Neural cell (in vitro differentiated cells): ENCODE results near the gene LMNB1. TPM values are rescaled to one million over a fixed set of nuclear protein-coding genes. Genes with fewer than 3 reads are reported as not detected.

ENCODE experiments used
- H2AFZ ChIP-seq: fragments of 200-600, 300-800 bp; sonication (generic), shearing (Covaris generic); 2 replicates; pipeline ENCODE4 v1.6.0; 2014; ENCODE audit warnings: low read depth, mild to moderate bottlenecking, antibody characterized with exemption, low read length, moderate library complexity
- H3F3A ChIP-seq: fragments of 200-600 bp; shearing (Covaris generic); 2 replicates; pipeline ENCODE4 v1.6.1; 2016; ENCODE audit warnings: mild to moderate bottlenecking, moderate library complexity, mixed read lengths, antibody characterized with exemption, low read length; ENCODE audit not compliant: insufficient read depth, poor library complexity, severe bottlenecking
- H3K27ac ChIP-seq: fragments of 200-600, 300-800 bp; sonication (generic), shearing (Covaris generic); 2 replicates; pipeline ENCODE4 v1.5.1; 2014; ENCODE audit warnings: mild to moderate bottlenecking, low read length, moderate library complexity
- H3K27me3 ChIP-seq: fragments of 300-800, 200-600 bp; sonication (generic), shearing (Covaris generic); 2 replicates; pipeline ENCODE4 v1.6.0; 2014; ENCODE audit warnings: mild to moderate bottlenecking, low read depth, low read length, moderate library complexity; ENCODE audit not compliant: insufficient read depth
- H3K36me3 ChIP-seq: fragments of 300-800, 200-600 bp; sonication (generic), shearing (Covaris generic); 2 replicates; pipeline ENCODE4 v1.5.1; 2014; ENCODE audit warnings: mild to moderate bottlenecking, antibody characterized with exemption, low read length, moderate library complexity; ENCODE audit not compliant: insufficient read depth
- H3K4me2 ChIP-seq: fragments of 300-800, 200-600 bp; sonication (generic), shearing (Covaris generic); 2 replicates; pipeline ENCODE4 v1.6.0; 2014; ENCODE audit warnings: mild to moderate bottlenecking, low read length
- H3K4me3 ChIP-seq: fragments of 300-800, 200-600 bp; sonication (generic), shearing (Covaris generic); 2 replicates; pipeline ENCODE4 v1.5.1; 2014; ENCODE audit warnings: mild to moderate bottlenecking, low read length, moderate library complexity
- H3K79me2 ChIP-seq: fragments of 200-600 bp; shearing (Covaris generic); replicated peaks from 2 replicates; pipeline ENCODE4 v1.6.0; 2014; ENCODE audit warnings: mild to moderate bottlenecking, low read length, moderate library complexity; ENCODE audit not compliant: insufficient read depth
- H3K9ac ChIP-seq: fragments of 300-800, 200-600 bp; sonication (generic), shearing (Covaris generic); 2 replicates; pipeline ENCODE4 v1.6.1; 2016; ENCODE audit warnings: mild to moderate bottlenecking, low read length, mixed read lengths
- H3K9me2 ChIP-seq: fragments of 200-600 bp; shearing (Covaris generic); 2 replicates; pipeline ENCODE4 v1.6.1; 2016; ENCODE audit warnings: mild to moderate bottlenecking, low read length, mixed read lengths; ENCODE audit not compliant: insufficient read depth
- H3K9me3 ChIP-seq: fragments of 200-600, 300-800 bp; sonication (generic), shearing (Covaris generic); 2 replicates; pipeline ENCODE4 v1.6.1; 2016; ENCODE audit warnings: mild to moderate bottlenecking, mixed run types, low read length, moderate library complexity, mixed read lengths
- H4K20me1 ChIP-seq: fragments of 200-600 bp; shearing (Covaris generic); 2 replicates; pipeline ENCODE4 v1.6.1; 2016; ENCODE audit warnings: mild to moderate bottlenecking, mixed run types; ENCODE audit not compliant: insufficient read depth
- EP300 ChIP-seq: fragments of 450-650 bp; conservative IDR thresholded peaks from 2 replicates; pipeline ENCODE4 v1.6.1; 2014; ENCODE audit warnings: antibody characterized with exemption, mild to moderate bottlenecking, moderate library complexity; ENCODE audit not compliant: poor library complexity, severe bottlenecking
- EZH2 ChIP-seq: fragments of 200-600, 300-800 bp; shearing (Covaris generic), sonication (generic); IDR thresholded peaks from 2 replicates; pipeline ENCODE4 v1.6.1; 2014; ENCODE audit warnings: antibody characterized with exemption, low read length, borderline replicate concordance, mild to moderate bottlenecking; ENCODE audit not compliant: insufficient read depth, poor library complexity, severe bottlenecking
- MXI1 ChIP-seq: fragments of 450-650 bp; conservative IDR thresholded peaks from 2 replicates; pipeline ENCODE4 v1.6.1; 2014; ENCODE audit warnings: antibody characterized with exemption, mild to moderate bottlenecking; ENCODE audit not compliant: poor library complexity, severe bottlenecking
- POLR2AphosphoS5 ChIP-seq: IDR thresholded peaks from 2 replicates; pipeline ENCODE4 v1.6.1; 2012
- RAD21 ChIP-seq: fragments of 450-650 bp; conservative IDR thresholded peaks from 2 replicates; pipeline ENCODE4 v1.6.1; 2014; ENCODE audit warnings: antibody characterized with exemption, mild to moderate bottlenecking, moderate library complexity
- SMC3 ChIP-seq: fragments of 450-650 bp; conservative IDR thresholded peaks from 2 replicates; pipeline ENCODE4 v1.6.1; 2014; ENCODE audit warnings: antibody characterized with exemption, mild to moderate bottlenecking, moderate library complexity; ENCODE audit not compliant: poor library complexity
- TAF1 ChIP-seq: IDR thresholded peaks from 2 replicates; pipeline ENCODE4 v1.6.1; 2012; ENCODE audit warnings: low read depth
- polyA plus RNA-seq: library from polyadenylated mRNA; depleted of rRNA; stranded (reverse); fragments of >200 nt; gene quantifications from 2 replicates; pipeline ENCODE4 v1.2.3, GENCODE V29; 2014
- TF ChIP-seq, protein P1 (sequence below): IDR thresholded peaks from 2 replicates; pipeline ENCODE4 v1.6.1; 2012; ENCODE audit warnings: borderline replicate concordance
- TF ChIP-seq, protein P2 (sequence below): fragments of 450-650 bp; IDR thresholded peaks from 2 replicates; pipeline ENCODE4 v1.5.1; 2014; ENCODE audit warnings: antibody characterized with exemption, mild to moderate bottlenecking, moderate library complexity; ENCODE audit not compliant: poor library complexity, severe bottlenecking

LMNB1 gene
- polyA plus RNA-seq, 1 donor from 2014 or later = 91.0 TPM

- Histone ChIP-seq H3K9me3 (no peaks in the 10 kb centered on the region), H4K20me1 (no peaks in the 10 kb centered on the region), H3F3A (no peaks in the 10 kb centered on the region), H3K27ac (no peak overlapping the region), H3K4me3 (no peak overlapping the region), H2AFZ (no peak overlapping the region), H3K9ac (no peak overlapping the region), H3K9me2 (no peaks in the 10 kb centered on the region), H3K79me2 (no peaks in the 10 kb centered on the region), H3K36me3 (no peaks in the 10 kb centered on the region), H3K4me2 (no peak overlapping the region), H3K27me3 (no peaks in the 10 kb centered on the region)
- TF ChIP-seq EZH2 (no peak), SMC3 (no peak), POLR2AphosphoS5 (no peak), TAF1 (no peak), RAD21 (no peak), MXI1 (no peak), EP300 (no peak)
- TF ChIP-seq, protein P1, sequence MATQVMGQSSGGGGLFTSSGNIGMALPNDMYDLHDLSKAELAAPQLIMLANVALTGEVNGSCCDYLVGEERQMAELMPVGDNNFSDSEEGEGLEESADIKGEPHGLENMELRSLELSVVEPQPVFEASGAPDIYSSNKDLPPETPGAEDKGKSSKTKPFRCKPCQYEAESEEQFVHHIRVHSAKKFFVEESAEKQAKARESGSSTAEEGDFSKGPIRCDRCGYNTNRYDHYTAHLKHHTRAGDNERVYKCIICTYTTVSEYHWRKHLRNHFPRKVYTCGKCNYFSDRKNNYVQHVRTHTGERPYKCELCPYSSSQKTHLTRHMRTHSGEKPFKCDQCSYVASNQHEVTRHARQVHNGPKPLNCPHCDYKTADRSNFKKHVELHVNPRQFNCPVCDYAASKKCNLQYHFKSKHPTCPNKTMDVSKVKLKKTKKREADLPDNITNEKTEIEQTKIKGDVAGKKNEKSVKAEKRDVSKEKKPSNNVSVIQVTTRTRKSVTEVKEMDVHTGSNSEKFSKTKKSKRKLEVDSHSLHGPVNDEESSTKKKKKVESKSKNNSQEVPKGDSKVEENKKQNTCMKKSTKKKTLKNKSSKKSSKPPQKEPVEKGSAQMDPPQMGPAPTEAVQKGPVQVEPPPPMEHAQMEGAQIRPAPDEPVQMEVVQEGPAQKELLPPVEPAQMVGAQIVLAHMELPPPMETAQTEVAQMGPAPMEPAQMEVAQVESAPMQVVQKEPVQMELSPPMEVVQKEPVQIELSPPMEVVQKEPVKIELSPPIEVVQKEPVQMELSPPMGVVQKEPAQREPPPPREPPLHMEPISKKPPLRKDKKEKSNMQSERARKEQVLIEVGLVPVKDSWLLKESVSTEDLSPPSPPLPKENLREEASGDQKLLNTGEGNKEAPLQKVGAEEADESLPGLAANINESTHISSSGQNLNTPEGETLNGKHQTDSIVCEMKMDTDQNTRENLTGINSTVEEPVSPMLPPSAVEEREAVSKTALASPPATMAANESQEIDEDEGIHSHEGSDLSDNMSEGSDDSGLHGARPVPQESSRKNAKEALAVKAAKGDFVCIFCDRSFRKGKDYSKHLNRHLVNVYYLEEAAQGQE = no peak
- TF ChIP-seq, protein P2, sequence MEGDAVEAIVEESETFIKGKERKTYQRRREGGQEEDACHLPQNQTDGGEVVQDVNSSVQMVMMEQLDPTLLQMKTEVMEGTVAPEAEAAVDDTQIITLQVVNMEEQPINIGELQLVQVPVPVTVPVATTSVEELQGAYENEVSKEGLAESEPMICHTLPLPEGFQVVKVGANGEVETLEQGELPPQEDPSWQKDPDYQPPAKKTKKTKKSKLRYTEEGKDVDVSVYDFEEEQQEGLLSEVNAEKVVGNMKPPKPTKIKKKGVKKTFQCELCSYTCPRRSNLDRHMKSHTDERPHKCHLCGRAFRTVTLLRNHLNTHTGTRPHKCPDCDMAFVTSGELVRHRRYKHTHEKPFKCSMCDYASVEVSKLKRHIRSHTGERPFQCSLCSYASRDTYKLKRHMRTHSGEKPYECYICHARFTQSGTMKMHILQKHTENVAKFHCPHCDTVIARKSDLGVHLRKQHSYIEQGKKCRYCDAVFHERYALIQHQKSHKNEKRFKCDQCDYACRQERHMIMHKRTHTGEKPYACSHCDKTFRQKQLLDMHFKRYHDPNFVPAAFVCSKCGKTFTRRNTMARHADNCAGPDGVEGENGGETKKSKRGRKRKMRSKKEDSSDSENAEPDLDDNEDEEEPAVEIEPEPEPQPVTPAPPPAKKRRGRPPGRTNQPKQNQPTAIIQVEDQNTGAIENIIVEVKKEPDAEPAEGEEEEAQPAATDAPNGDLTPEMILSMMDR = no peak
These were observed 80.8 kb downstream of the LMNB1 start for GRCh38 chr5:126857472-126858410.

GRCh38 chr5:126858441-126858840 is 81.5 kb downstream of the LMNB1 start:
- Histone ChIP-seq H3K9me2 (no peaks in the 10 kb centered on the region), H3K27ac (no peak overlapping the region), H4K20me1 (no peaks in the 10 kb centered on the region), H3K27me3 (no peaks in the 10 kb centered on the region), H3K4me3 (no peak overlapping the region), H3F3A (no peaks in the 10 kb centered on the region), H3K36me3 (no peaks in the 10 kb centered on the region), H3K4me2 (no peak overlapping the region), H2AFZ (no peak overlapping the region), H3K9me3 (no peaks in the 10 kb centered on the region), H3K9ac (no peak overlapping the region), H3K79me2 (no peaks in the 10 kb centered on the region)
- TF ChIP-seq, protein P2 = no peak
- TF ChIP-seq TAF1 (no peak), POLR2AphosphoS5 (no peak), SMC3 (no peak), RAD21 (no peak)
